DMS 273 (cell line): ENCODE results near the gene SLITRK5.

ENCODE experiments used
- DNase-seq: peaks from one replicate; lab custom pipeline; 2025; ENCODE audit not compliant: unreplicated experiment; lab: John Stamatoyannopoulos, UW

SLITRK5 gene

DNA sequence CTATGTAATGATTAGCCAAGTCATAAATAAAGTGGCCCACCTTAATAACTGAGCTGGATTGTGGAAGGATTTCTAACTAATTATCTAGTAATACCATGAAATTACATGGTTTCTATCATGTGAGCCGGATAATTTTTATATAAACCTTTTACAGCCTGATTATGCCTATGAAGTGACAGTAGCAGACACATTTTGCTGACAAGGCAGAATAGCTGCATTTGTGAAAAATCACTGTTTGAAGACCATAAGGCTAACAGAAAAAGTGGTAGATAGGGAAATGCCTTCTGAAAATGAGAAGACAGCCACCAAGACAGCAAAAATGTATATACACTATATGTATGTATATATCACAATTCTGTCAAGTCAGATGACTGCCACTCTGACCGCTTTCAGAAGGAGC, 27.1 kb downstream of the SLITRK5 start:
- no peak for DNase-seq

DNA sequence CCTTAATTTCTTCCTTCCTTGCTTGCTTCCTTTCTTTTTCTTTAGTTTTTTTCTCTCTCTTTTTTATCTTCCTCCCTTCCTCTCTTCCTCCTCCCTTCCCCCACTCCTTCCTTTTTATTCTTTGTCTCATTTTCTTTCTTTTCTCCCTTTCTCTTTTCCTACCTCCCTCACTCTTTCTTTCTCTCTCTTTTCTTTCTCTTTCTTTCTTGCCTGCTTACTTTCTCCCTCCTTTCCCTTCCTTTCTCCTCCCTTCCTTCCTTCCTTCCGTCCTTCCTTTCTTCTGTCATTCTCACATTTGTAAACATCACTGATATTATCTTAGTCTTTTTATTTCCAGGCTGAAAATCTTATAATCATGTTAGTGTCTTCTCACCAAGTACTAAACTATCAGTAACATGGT, 38.8 kb downstream of the SLITRK5 start:
- DNase-seq: no peak

DNA sequence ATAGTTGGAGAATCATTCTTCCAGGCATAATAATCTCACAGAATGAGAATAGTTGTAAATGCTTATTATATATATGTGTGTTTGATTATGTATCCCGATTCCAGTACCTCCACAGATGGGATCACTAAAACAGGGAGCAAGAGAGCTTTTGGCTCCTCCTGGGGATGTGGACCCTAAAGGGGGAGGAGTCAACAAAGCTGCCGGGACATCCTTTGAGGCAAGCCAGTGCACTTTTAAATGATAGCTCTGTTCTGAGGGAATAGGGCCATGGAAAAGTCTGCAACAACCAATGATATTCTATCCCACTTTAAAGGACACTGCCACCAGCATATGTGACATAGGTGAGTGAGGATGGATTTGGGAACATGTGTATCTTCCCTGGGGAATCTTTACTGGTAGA, 40.8 kb downstream of the SLITRK5 start:
- DNase-seq: no peak
